Activated gamma-delta T cell (primary cell): ENCODE measurements around the gene DNAJA2.

Experiments
- DNase-seq: peaks from one replicate; lab custom pipeline; 2025; lab: John Stamatoyannopoulos, UW

DNAJA2 gene

DNA sequence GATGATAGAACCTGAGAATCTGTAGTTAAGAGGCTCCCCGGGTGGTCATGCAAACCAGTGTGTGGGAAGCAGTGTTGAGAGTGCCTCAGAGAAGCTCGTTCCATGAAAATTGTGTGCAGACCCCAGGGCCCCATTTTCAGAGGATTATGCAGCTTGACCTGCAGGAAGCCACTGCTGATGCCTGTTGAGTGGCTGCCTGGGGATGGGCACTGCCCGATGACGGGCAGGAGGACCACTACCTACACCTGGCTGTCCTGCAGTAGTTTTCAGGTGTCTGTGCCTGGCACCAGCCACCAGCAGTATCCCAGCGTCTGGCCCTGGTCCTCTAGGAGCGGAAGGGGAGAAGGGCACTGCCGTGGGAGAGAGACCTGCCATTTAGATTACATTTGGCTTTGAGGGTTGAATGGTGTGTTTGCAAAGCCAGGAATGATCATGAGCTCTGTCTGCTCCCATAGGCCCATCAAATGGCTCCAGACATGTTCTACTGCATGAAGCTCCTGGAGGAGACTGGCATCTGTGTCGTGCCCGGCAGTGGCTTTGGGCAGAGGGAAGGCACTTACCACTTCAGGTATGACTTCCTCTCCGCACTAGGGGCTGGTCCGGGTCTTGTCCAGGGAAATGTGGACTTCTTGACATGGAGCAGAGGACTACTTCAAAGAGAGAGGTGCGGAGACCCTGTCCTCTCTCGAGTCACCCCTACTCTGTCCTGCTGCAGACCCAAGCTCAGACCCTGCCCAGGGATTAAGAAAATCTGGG is 46.8 kb downstream of the DNAJA2 start:
- no peak for DNase-seq

DNA sequence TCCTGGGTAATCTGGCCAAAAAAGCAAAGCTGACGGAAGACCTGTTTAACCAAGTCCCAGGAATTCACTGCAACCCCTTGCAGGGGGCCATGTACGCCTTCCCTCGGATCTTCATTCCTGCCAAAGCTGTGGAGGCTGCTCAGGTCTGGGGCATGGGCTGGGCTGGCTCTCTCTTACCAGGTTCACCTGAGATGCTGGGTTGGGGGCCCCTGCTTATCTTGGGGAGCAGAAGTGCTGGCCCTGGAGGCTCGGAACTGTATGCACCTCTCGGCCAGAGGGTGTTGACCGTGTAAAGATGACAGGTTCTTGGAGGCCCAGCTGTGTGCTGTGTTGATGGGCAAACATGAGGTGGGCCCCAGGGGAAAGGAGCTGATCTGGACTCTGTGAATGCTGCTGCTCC is 49.1 kb downstream of the DNAJA2 start:
- no peak for DNase-seq

DNA sequence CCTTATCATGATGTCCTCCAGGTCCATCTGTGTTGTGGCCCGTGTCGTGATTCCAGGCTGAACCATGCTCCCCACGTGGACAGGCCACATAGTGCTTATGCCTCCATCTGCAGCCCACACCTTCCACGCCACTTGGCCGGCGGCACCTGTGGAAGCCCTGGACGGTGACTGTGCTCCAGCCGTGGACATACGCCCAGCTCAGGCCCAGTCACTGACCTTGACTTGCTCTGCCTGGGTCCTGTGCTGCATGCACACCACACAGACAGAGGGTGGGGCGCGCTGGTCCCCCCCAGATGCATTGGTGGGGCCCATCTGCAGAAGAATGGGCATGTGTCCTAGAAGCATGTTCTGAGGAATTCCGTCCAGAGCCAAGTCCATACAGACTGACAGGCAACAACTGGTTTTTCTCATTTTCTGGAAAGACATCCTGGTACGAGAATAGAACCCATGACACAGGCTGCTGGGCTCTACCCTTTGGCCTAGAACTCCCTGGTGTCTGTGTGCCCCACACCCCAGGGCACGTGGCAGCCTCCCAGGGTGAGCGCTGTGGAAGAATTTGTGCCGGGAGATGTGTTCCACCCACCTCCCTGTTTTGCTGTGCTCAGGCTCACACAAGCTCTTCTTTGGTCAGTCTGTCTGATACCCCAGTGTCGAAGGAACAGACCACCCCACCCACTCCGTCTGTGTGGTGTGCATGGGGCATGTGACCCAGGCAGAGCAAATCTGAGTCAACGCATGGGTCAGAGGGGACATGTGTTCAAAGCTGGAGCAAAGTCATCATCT is 49.8 kb downstream of the DNAJA2 start:
- no peak for DNase-seq

DNA sequence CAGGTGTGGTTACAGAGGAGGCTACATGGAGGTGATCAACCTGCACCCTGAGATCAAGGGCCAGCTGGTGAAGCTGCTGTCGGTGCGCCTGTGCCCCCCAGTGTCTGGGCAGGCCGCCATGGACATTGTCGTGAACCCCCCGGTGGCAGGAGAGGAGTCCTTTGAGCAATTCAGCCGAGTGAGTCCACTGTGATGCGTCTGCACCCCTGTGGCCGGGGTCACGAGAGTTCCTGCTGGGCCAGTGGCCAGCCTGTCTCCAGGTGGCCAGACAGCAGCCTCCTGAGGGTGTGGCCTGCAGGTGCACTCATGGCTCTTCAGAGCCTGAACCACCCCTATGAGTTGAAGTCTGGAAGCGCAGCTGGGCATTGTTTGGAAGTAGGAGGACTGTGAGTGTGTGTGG is 51.2 kb downstream of the DNAJA2 start:
- no peak for DNase-seq

DNA sequence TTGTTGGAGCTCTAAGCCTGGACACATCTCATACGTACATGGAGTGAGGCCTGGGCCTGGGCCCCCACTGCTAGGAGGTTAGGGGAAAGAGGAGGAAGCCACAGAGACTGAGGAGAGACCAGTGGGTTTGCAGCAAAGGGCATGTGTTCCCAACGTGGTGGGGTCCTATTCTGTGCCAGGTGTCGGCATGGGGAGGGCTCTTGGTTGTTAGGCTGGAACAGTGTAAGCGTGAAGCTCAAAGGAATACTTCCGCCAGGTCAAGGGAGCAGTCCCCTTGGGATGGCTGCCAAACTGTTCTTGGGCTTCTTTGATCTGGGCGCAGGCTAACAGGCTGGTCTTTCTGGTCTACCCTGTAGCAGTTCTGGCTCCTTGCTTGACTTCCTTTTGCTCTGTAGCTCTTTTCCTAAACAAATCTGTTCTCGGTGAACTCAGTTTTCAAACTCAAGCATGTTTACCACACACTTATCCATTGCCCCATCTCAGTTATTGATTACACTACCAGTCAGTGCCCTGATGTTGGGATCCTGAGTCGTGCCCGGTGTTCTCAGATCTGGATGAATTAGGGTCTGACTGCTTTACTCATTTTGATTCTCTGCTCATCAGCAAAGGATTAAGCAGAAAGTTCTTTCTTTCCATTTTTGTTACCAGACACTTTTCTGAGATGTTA is 52.9 kb downstream of the DNAJA2 start:
- DNase-seq: no peak

DNA sequence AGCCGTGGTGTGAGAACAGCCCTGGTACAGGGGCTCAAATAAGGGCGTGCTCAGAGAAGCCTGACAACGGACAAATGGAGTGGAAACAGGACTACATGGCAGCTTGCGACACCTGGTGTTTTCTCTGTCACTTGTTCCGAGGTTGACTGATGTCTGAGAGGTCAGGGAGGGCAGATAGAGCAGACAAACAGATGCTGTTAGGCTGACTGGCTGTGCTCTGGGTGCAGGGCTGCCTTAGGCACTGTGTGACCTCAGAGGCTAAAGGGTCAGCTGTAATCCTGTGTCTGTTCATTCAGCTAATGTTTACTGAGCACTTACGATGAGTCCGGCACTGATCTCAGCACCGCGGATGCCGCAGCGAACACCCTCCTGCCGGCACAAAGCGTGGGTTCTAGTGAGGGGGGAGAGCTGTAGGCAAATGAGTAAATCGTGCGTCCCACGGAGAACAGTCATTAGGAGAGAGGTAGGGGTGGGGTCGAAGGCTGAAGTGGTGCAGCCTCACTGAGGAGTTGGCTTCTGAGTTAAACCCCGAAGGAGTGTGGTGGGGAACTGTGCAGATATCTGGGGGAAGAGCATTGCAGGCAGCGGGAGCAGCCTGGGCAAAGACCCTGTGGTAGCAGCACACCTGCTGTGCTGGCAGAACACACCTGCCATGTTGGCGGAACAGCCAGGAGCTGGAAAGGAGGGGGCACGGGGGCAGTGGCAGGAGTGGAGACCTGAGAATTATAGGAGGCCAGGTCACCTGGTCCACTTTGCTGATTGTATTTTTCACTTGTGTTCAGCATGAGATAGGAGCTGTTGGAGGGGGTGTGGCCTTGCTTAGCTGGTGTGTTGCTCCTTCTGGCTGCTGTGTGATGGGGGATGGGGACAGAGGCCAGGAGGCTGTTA is 54.3 kb downstream of the DNAJA2 start:
- DNase-seq: no peak

DNA sequence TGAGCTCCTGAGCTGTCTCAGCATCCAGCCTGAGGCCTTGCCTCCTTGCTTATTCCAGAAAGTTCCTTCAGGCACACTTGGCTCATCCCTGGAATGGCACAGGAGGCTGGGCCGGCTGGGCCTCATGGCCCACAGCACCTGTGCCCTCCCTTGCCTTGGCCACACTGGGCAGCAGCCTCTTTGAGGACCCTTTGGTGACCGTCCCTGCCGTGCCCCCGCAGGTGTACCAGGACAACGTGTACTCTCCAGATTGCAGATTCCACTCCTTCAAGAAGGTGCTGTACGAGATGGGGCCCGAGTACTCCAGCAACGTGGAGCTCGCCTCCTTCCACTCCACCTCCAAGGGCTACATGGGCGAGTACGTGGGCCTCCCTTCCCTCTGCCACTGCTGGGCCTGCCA is 55.1 kb downstream of the DNAJA2 start:
- no peak for DNase-seq

DNA sequence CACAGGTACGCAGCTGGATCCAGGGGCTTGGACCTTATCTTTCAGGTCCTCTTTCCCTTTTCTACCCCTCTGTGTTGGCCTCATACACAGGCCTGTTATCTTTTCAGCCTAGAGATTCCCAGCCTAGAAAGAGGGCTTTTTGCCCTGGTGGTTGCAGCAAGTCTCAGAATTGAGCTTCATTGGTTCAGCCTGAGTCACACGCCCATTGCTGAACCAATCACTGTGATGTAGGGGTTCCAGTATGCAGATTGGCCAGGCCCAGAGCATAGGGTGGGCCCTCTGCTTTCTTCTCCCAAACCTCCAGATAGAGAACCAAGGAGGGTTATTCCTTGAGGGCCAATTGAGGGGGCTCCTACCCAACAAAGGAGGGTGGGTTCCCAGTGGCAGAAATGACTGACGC is 56.5 kb downstream of the DNAJA2 start:
- DNase-seq: no peak

DNA sequence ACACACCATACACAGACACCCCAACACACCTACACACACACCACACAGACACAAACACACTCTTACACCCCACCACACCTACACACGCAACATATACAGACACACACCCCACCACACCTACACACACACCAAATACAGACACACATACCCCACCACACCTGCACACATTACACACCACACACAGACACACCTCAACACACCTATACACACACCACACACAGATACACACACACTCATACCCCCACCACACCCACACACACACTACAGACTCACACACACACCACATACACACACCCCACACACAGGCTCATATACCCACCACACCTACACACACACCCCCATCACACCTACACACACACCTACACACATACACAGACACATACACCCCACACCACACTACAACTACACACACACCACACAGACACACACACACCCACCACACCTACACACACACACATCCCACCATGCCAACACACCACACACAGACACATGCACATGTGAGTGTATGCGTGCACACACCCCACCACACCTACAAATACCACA is 57.9 kb downstream of the DNAJA2 start:
- DNase-seq: no peak

DNA sequence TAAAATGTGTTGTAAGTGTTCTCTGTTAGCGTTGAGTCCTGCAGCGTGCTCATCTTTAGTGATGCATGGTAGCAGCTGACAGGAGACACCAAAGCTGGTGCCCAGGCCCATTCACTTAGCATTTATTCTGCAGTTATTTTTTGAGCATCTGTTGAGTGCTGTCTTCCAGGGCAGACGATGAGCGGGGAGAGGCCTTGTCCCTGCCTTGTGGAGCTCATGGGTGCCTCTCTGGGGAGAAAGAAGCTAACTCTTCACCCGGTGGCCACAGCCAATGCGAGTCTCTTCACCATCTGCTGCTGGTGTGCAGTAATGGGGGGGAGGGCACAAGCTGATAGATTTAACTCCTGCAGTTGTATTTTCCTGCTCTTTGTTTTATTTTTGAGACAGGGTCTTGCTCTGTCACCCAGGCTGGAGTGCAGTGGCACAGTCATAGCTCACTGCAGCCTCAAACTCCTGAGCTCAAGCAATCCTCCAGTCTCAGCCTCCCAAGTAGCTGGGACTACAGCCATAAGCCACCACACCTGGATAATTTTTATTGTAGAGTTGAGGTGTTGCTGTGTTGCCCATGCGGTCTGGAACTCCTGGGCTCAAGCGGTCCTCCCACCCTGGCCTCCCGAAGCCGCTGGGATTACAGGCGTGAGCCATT is 58.8 kb downstream of the DNAJA2 start:
- no peak for DNase-seq

DNA sequence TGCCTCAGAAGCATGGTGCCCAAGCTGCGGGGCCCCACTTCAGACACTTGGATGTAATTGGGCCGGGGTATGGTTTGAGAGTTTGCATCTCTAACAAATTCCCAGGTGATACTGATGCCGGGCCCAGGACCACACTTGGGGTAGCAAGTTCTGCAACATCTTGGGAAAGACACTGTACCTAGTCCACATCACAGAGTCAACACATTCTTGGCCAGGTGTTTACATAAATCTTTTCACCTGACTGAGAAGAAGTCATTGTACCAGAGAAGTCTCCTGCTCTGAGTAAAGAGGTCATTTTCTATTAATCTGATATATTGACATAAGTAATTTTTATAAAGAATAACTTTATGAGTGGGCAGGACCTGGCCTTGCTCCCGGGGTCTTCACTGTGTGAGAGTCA is 61.8 kb downstream of the DNAJA2 start:
- DNase-seq: no peak

DNA sequence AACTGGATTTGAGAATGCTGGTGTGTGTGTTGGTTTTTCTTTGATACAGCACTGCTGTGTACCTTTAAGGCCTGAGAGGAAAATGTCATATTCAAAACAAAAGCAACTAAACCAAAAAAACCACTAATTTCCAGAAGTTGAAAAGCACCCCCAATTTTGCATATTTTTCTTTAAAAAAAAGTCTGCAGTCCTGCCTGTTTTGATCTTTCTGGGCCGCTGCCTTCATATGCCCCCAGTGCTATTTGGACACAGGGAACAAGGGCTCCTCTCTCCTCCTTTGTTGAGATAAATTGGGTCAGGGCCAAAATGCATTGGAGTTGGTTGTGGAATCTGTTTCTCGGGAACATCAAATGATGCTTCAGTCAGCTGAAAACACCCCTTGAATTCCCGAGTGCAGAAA is 62.4 kb downstream of the DNAJA2 start:
- no peak for DNase-seq

DNA sequence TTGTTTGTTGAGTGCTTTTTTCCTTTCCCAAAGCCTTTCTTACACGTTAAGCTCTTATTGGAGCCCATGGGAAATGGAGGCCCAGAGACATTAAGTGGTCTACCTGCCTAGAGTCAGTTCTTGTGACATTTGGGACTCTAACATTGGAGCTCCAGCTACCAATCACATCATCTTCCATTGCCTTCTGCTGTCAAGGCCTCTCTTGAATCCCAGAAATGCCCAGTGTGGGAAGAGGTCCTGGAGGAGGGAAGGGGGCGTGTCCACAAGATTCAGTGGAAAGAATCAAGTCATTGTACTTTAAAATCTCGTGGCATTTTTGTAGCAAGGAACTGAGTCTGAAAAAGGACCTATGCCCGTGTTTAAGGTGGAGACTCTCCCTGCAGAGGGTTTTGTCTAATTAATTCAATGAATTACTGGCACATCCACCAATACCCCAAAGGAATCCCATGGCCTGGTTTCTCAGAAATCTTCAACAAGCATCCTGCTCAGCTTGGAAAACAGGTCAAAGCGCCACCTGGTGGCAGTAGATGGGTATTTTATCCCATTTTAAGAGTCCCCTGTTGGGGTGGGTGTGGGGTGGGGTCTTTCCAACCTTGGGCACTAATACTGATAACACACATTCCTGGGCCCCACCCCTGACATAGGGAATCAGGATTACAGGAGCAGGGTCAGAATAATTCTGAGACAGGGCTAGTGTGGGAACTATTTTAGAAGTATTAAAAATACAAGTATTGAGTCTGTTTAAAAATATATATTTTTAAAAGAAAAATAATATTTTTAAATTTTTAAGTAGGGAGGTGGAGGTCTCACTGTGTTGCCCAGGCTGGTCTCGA is 64.7 kb downstream of the DNAJA2 start:
- no peak for DNase-seq

DNA sequence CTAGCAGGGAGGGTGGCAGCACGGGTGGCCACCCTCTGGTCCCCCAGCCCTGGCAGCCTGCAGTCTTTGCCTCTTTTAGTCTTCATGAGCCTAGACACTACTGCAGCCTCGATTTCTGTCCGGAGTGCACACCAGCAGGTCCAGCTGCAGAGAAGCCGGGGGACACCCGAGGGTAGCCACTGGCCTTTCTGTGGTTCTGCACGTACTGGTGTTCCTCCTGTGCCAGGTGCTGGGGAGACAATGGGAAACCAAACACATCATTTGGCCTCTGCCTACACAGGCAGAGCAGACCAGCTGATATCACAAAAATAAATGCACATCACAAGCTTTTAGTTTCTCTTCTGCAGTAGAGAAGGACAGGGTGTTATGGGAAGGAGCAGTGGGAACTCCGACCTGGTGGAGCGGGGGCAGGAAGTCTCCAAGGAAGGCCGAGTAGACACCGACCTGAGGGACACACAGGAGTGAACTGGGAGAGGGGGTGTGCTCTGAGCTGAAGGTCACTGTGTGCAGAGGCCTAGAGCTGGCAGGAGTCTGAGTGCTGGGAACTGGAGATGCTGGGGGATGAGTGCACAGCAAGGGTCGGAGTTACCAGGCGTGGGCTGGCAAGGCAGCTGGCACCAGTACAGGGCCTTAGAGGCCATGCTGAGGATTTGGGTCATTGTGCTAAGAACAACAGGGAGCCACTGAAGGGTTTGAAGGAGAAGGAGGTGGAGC is 66.3 kb downstream of the DNAJA2 start:
- no peak for DNase-seq

DNA sequence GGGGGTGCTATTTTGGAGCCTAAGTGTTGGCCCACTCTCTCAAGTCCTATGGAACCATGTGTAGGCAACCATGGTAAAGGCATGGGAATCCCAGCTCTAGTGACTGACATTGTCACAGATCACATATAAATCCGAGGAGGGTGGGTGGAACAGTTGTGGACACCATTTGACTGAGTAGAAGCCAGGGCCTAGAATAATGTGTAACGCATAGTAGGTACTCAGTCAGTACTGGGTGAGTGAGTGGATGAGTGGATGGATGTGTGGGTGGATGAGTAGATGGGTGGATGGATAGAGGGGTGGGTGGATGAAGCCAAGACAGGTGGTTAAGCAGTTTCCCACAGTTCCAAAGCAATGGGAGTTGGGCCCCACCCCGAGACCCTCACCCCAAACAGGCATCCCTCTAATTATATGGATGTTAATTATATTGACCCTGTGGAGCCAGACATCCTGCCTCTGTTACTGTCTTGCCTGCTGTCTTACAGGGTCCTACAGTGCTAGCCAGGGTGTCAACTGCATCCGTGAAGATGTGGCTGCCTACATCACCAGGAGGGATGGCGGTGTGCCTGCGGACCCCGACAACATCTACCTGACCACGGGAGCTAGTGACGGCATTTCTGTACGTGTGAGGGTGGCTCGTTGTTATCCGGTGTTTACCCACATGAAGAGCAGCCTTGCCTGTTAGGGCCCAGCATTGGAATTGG is 67.0 kb downstream of the DNAJA2 start:
- DNase-seq: no peak
